Measurements from ENCODE around the gene MYH9.

The MYH9 gene

DNA sequence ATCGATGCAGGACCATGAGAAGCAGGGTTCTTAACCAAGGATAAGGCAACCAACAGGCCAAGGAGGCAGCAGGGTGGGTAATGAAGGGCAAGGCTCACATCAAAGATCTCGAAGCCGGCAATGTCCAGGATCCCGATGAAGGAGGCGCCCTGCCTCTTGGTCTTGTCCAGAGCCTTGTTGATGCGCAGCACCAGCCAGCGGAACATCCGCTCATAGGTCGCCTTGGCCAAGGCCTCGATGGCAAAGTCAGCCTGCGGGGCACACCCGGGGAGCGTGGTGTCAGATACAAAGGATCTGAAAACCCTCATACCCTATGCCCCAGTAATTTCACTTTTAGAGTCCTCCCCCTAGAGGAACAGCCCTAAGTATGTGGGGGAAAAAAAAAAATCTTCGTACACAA is 71.3 kb downstream of the MYH9 start:
- DNase-seq (ENCODE audit: low spot score), result no peak
- H3K4me3 ChIP-seq, result no peak overlapping the region
- peak overlapping the region in 1 of 2 donors; percentile 29 for H3K27ac ChIP-seq
- TF ChIP-seq, protein P1, sequence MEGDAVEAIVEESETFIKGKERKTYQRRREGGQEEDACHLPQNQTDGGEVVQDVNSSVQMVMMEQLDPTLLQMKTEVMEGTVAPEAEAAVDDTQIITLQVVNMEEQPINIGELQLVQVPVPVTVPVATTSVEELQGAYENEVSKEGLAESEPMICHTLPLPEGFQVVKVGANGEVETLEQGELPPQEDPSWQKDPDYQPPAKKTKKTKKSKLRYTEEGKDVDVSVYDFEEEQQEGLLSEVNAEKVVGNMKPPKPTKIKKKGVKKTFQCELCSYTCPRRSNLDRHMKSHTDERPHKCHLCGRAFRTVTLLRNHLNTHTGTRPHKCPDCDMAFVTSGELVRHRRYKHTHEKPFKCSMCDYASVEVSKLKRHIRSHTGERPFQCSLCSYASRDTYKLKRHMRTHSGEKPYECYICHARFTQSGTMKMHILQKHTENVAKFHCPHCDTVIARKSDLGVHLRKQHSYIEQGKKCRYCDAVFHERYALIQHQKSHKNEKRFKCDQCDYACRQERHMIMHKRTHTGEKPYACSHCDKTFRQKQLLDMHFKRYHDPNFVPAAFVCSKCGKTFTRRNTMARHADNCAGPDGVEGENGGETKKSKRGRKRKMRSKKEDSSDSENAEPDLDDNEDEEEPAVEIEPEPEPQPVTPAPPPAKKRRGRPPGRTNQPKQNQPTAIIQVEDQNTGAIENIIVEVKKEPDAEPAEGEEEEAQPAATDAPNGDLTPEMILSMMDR (IDR thresholded peaks at IDR 0.05), result no peak

DNA sequence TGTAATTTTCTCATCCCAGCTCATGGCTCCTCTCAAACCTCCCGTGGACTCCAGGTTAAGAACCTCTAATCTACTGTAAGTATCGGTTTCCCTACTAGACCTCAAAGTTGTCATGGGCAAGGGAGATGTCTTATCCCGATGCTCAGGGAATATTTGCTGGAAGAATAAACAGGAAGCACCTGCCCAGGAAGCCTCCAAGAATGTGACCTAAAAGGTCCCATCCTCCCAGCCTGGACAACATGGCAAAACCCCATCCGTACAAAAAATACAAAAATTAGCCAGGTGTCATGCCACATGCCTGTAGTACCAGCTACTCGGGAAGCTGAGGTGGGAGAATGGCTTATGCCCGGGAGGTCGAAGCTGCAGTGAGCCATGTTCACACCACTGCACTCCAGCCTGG is 72.4 kb downstream of the MYH9 start:
- TF ChIP-seq, protein P1 (IDR thresholded peaks at IDR 0.05), result no peak
- H3K4me3 ChIP-seq, result no peak overlapping the region
- DNase-seq (ENCODE audit: low spot score), result no peak
- peak overlapping the region in 1 of 2 donors; percentile 20 for H3K27ac ChIP-seq

DNA sequence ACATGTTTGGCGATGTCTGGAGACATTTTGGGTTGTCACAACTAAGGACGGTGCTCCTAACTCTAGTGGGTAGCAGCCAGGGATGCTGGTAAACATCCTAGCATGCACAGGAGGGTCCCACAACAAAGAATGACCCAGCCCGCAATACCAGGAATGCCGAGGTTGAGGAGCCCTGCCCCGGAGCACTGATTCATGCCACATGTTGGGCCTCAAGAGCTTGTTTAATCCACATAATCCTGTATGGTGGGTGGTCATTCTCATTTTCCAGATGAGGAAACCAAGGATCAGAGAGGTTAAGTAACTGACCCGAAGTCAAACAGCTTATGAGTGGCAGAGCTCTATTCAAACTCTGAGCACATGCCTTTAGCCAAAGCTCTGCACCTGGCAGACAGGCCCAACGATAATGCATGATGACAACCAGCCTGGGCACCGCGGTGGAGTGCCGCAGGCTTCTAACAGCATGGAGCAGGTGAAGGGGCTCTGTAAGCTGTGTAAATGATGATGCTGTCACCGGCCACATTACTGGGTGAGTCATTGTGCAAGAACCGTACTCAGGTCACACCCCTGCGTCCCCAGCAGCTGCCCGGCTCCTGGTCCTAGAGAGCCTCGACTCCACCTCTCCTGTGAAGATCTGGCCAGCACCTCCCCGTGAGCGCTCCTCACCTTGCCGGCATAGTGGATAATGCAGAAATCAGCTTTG is 76.2 kb downstream of the MYH9 start:
- H3K4me3 ChIP-seq, result no peak overlapping the region
- TF ChIP-seq, protein P1 (IDR thresholded peaks at IDR 0.05), result no peak
- H3K27ac ChIP-seq, result peak overlapping the region in 1 of 2 donors; percentile 30
- DNase-seq (ENCODE audit: low spot score), result no peak

GRCh38 chr22:36308880-36309279 is 78.9 kb downstream of the MYH9 start:
- no peak for DNase-seq (ENCODE audit: low spot score)
- TF ChIP-seq, protein P1 (IDR thresholded peaks at IDR 0.05), result no peak
- H3K27ac ChIP-seq, result peak overlapping the region in 1 of 2 donors; percentile 24
- no peak overlapping the region for H3K4me3 ChIP-seq

GRCh38 chr22:36306227-36306626 is 81.5 kb downstream of the MYH9 start:
- no peak for DNase-seq (ENCODE audit: low spot score)
- TF ChIP-seq, protein P1 (IDR thresholded peaks at IDR 0.05), result no peak
- Histone ChIP-seq H3K27ac (peak overlapping the region in 1 of 2 donors; percentile 10), H3K4me3 (no peak overlapping the region)

DNA sequence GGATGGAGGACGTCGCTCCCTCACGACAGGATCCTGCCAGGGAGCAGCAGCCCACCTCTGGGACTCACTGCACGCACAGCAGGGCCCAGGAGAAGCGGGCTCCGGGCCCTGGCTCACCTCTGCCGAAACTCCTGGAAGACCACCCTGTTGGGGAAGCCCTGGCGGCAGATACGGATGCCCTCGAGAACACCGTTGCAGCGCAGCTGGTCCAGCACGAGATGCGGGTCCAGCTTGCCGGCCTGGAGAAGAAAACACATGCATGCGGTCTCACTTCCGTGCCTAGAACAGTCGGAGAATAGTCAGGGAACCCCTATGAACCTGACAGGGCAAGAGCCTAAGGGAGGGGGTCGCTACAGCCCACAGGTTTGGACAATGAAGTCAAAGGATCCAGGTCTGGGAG is 82.0 kb downstream of the MYH9 start:
- no peak for DNase-seq (ENCODE audit: low spot score)
- Histone ChIP-seq H3K27ac (peak overlapping the region in 1 of 2 donors; percentile 10), H3K4me3 (no peak overlapping the region)
- TF ChIP-seq, protein P1 (IDR thresholded peaks at IDR 0.05), result no peak

DNA sequence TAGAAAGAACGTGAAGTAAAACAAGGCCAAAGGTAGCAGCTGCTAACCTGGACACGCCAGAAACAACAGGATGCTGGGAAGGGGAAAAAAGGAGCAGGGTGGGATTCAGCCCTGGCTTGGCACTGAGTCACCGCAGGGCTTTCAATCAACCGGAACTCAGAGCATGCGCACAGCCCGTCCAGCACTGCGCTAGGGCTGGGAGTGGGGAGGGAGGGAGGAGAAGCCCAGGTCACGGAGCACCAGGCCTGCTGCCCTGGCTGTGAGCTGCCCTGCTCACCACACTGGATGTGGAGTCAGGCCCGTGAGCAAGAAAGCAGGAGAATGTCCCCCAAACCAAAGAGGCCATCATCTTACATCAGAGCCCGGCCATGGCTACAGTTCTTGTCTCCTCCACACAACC is 83.3 kb downstream of the MYH9 start:
- no peak for DNase-seq (ENCODE audit: low spot score)

More for the DNA sequence above, 83.3 kb downstream of the MYH9 start:
- TF ChIP-seq, protein P1 (IDR thresholded peaks at IDR 0.05), result no peak
- Histone ChIP-seq H3K4me3 (no peak overlapping the region), H3K27ac (peak overlapping the region in 1 of 2 donors; percentile 64)

All from coronary artery (tissue), 2 donors.